Measurements from ENCODE around the gene PSMA8.

The PSMA8 gene

GRCh38 chr18:26097563-26097962 lies 36.1 kb upstream of the PSMA8 start:
- no peak for TF ChIP-seq ZFP30 (CRISPR knock-in tag; IDR thresholded peaks at IDR 0.05)
- TF ChIP-seq OSR1 (CRISPR knock-in tag; IDR thresholded peaks at IDR 0.05) = no peak
- TF ChIP-seq CSDC2 (CRISPR knock-in tag; IDR thresholded peaks at IDR 0.05) = no peak
- no peak for TF ChIP-seq BACH2 (CRISPR knock-in tag; IDR thresholded peaks at IDR 0.05; ENCODE audit: borderline replicate concordance)
- TF ChIP-seq TOX (CRISPR knock-in tag; IDR thresholded peaks at IDR 0.05; ENCODE audit: borderline replicate concordance) = no peak
- TF ChIP-seq ARNTL (CRISPR knock-in tag; IDR thresholded peaks at IDR 0.05; ENCODE audit: borderline replicate concordance, low read depth) = no peak
- TF ChIP-seq ZNF8 (CRISPR knock-in tag; IDR thresholded peaks at IDR 0.05) = no peak
- TF ChIP-seq PPARA (CRISPR knock-in tag; IDR thresholded peaks at IDR 0.05; ENCODE audit: borderline replicate concordance) = no peak
- TF ChIP-seq, protein P1, sequence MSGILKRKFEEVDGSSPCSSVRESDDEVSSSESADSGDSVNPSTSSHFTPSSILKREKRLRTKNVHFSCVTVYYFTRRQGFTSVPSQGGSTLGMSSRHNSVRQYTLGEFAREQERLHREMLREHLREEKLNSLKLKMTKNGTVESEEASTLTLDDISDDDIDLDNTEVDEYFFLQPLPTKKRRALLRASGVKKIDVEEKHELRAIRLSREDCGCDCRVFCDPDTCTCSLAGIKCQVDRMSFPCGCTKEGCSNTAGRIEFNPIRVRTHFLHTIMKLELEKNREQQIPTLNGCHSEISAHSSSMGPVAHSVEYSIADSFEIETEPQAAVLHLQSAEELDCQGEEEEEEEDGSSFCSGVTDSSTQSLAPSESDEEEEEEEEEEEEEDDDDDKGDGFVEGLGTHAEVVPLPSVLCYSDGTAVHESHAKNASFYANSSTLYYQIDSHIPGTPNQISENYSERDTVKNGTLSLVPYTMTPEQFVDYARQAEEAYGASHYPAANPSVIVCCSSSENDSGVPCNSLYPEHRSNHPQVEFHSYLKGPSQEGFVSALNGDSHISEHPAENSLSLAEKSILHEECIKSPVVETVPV (CRISPR knock-in tag; IDR thresholded peaks at IDR 0.05) = no peak
- TF ChIP-seq ZC3H10 (CRISPR knock-in tag; IDR thresholded peaks at IDR 0.05) = no peak
- no peak for TF ChIP-seq TCF4 (CRISPR knock-in tag; IDR thresholded peaks at IDR 0.05; ENCODE audit: borderline replicate concordance)
- TF ChIP-seq POU6F1 (CRISPR knock-in tag; IDR thresholded peaks at IDR 0.05; ENCODE audit: borderline replicate concordance, low read depth) = no peak
- no peak for TF ChIP-seq ISL1 (CRISPR knock-in tag; IDR thresholded peaks at IDR 0.05)
- TF ChIP-seq SNAI2 (CRISPR knock-in tag; IDR thresholded peaks at IDR 0.05) = no peak
- TF ChIP-seq, protein P2, sequence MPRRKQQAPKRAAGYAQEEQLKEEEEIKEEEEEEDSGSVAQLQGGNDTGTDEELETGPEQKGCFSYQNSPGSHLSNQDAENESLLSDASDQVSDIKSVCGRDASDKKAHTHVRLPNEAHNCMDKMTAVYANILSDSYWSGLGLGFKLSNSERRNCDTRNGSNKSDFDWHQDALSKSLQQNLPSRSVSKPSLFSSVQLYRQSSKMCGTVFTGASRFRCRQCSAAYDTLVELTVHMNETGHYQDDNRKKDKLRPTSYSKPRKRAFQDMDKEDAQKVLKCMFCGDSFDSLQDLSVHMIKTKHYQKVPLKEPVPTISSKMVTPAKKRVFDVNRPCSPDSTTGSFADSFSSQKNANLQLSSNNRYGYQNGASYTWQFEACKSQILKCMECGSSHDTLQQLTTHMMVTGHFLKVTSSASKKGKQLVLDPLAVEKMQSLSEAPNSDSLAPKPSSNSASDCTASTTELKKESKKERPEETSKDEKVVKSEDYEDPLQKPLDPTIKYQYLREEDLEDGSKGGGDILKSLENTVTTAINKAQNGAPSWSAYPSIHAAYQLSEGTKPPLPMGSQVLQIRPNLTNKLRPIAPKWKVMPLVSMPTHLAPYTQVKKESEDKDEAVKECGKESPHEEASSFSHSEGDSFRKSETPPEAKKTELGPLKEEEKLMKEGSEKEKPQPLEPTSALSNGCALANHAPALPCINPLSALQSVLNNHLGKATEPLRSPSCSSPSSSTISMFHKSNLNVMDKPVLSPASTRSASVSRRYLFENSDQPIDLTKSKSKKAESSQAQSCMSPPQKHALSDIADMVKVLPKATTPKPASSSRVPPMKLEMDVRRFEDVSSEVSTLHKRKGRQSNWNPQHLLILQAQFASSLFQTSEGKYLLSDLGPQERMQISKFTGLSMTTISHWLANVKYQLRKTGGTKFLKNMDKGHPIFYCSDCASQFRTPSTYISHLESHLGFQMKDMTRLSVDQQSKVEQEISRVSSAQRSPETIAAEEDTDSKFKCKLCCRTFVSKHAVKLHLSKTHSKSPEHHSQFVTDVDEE (CRISPR knock-in tag; IDR thresholded peaks at IDR 0.05) = no peak
- TF ChIP-seq, protein P3, sequence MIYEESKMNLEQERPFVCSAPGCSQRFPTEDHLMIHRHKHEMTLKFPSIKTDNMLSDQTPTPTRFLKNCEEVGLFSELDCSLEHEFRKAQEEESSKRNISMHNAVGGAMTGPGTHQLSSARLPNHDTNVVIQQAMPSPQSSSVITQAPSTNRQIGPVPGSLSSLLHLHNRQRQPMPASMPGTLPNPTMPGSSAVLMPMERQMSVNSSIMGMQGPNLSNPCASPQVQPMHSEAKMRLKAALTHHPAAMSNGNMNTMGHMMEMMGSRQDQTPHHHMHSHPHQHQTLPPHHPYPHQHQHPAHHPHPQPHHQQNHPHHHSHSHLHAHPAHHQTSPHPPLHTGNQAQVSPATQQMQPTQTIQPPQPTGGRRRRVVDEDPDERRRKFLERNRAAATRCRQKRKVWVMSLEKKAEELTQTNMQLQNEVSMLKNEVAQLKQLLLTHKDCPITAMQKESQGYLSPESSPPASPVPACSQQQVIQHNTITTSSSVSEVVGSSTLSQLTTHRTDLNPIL (CRISPR knock-in tag; IDR thresholded peaks at IDR 0.05; ENCODE audit: low read depth) = no peak

GRCh38 chr18:26103579-26103978 lies 30.1 kb upstream of the PSMA8 start:
- no peak for ATAC-seq
- TF ChIP-seq PATZ1 (CRISPR knock-in tag; IDR thresholded peaks at IDR 0.05; ENCODE audit: borderline replicate concordance) (no peak), ESRRG (CRISPR knock-in tag; IDR thresholded peaks at IDR 0.05) (no peak), ZFP30 (CRISPR knock-in tag; IDR thresholded peaks at IDR 0.05) (no peak), OSR1 (CRISPR knock-in tag; IDR thresholded peaks at IDR 0.05) (no peak), ZC3H10 (CRISPR knock-in tag; IDR thresholded peaks at IDR 0.05) (no peak), SNAI2 (CRISPR knock-in tag; IDR thresholded peaks at IDR 0.05) (no peak), ARNTL (CRISPR knock-in tag; IDR thresholded peaks at IDR 0.05; ENCODE audit: borderline replicate concordance, low read depth) (no peak)

More at GRCh38 chr18:26097563-26097962, 36.1 kb upstream of the PSMA8 start:
- ATAC-seq = no peak

DNA sequence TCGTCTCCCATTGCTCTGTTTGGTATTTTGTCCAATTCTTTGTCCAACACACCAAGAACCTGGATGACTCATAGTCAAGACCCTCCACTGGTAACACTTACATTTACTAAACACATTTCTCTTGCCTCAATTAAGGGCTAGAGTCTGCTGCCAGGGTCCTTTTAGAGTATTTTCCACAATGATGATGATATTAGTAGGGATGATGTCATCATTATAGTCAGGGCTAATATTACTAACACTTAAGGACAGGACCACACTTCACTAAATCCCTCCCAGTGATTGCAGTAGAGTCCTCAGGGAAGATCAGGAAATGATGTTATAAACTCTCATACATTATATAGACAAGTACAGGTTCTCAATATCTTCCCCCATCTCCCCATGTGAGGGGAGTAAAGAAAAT lies 29.6 kb upstream of the PSMA8 start:
- ATAC-seq = no peak
- TF ChIP-seq ARNTL (CRISPR knock-in tag; IDR thresholded peaks at IDR 0.05; ENCODE audit: borderline replicate concordance, low read depth) (no peak), CSDC2 (CRISPR knock-in tag; IDR thresholded peaks at IDR 0.05) (no peak), ESRRG (CRISPR knock-in tag; IDR thresholded peaks at IDR 0.05) (no peak), ZC3H10 (CRISPR knock-in tag; IDR thresholded peaks at IDR 0.05) (no peak), SNAI2 (CRISPR knock-in tag; IDR thresholded peaks at IDR 0.05) (no peak), ZNF565 (CRISPR knock-in tag; conservative IDR thresholded peaks at IDR 0.05; ENCODE audit: low read depth) (no peak), PPARA (CRISPR knock-in tag; IDR thresholded peaks at IDR 0.05; ENCODE audit: borderline replicate concordance) (no peak), OSR1 (CRISPR knock-in tag; IDR thresholded peaks at IDR 0.05) (no peak), GLIS3 (CRISPR knock-in tag; IDR thresholded peaks at IDR 0.05) (no peak), ISL1 (CRISPR knock-in tag; IDR thresholded peaks at IDR 0.05) (no peak), RARB (CRISPR knock-in tag; IDR thresholded peaks at IDR 0.05) (no peak), ZNF70 (CRISPR knock-in tag; IDR thresholded peaks at IDR 0.05) (no peak)
- TF ChIP-seq, protein P3 (CRISPR knock-in tag; IDR thresholded peaks at IDR 0.05; ENCODE audit: low read depth) = no peak
- TF ChIP-seq, protein P1 (CRISPR knock-in tag; IDR thresholded peaks at IDR 0.05) = no peak

Measured in SK-N-SH treated with all-trans-retinoic acid at 6 μM for 48 hours (cell line).